GM23248 (cell line): ENCODE data around the gene COL15A1. TPM values are rescaled to one million over a fixed set of nuclear protein-coding genes. Genes with fewer than 3 reads are reported as not detected.
"Not testable (repeated sequence)": the region's sequence is repeated elsewhere in the genome, so short reads cannot be mapped to it uniquely, and the experiment has no call there.

Experiments used
- DNase-seq: peaks from one replicate; pipeline ENCODE4 v3.0.0-alpha.2; 2015
- H2AFZ ChIP-seq: fragments of 200-600 bp; sonication (generic); 2 replicates; pipeline ENCODE4 v1.6.1; 2016; ENCODE audit warnings: antibody characterized with exemption
- H3F3A ChIP-seq: fragments of 200-600 bp; sonication (generic); 2 replicates; pipeline ENCODE4 v1.6.1; 2016; ENCODE audit warnings: mild to moderate bottlenecking, antibody characterized with exemption, mixed run types; ENCODE audit not compliant: insufficient read depth
- H3K27ac ChIP-seq: fragments of 200-600 bp; sonication (generic); 2 replicates; pipeline ENCODE4 v1.5.1; 2016; ENCODE audit warnings: mild to moderate bottlenecking
- H3K27me3 ChIP-seq: fragments of 200-600 bp; sonication (generic); replicated peaks from 2 replicates; pipeline ENCODE4 v1.6.1; 2016; ENCODE audit warnings: mild to moderate bottlenecking; ENCODE audit not compliant: insufficient read depth
- H3K36me3 ChIP-seq: fragments of 200-600 bp; sonication (generic); 2 replicates; pipeline ENCODE4 v1.6.1; 2016; ENCODE audit warnings: low read depth, mild to moderate bottlenecking
- H3K4me1 ChIP-seq: fragments of 200-600 bp; sonication (generic); 2 replicates; pipeline ENCODE4 v1.6.1; 2016; ENCODE audit warnings: mild to moderate bottlenecking; ENCODE audit not compliant: insufficient read depth
- H3K4me2 ChIP-seq: fragments of 200-600 bp; sonication (generic); one replicate; pipeline ENCODE4 v1.6.1; 2016; ENCODE audit warnings: mild to moderate bottlenecking; ENCODE audit not compliant: unreplicated experiment
- H3K4me3 ChIP-seq: fragments of 200-600 bp; sonication (generic); 2 replicates; pipeline ENCODE4 v1.5.1; 2016; ENCODE audit warnings: mild to moderate bottlenecking
- H3K79me2 ChIP-seq: fragments of 200-600 bp; sonication (generic); 2 replicates; pipeline ENCODE4 v1.6.1; 2016; ENCODE audit warnings: mild to moderate bottlenecking; ENCODE audit not compliant: insufficient read depth
- H3K9ac ChIP-seq: fragments of 200-600 bp; sonication (generic); 2 replicates; pipeline ENCODE4 v1.6.1; 2016; ENCODE audit warnings: mild to moderate bottlenecking
- H3K9me2 ChIP-seq: fragments of 200-600 bp; sonication (generic); 2 replicates; pipeline ENCODE4 v1.6.1; 2016; ENCODE audit warnings: mixed run types, mild to moderate bottlenecking, moderate library complexity; ENCODE audit not compliant: insufficient read depth
- H3K9me3 ChIP-seq: fragments of 200-600 bp; sonication (generic); one replicate; pipeline ENCODE4 v1.6.1; 2017; ENCODE audit warnings: low read depth
- H4K20me1 ChIP-seq: fragments of 200-600 bp; sonication (generic); 2 replicates; pipeline ENCODE4 v1.6.0; 2016; ENCODE audit not compliant: insufficient read depth
- EZH2 ChIP-seq: fragments of 200-600 bp; sonication (generic); IDR thresholded peaks from 2 replicates; pipeline ENCODE4 v1.6.1; 2018; ENCODE audit warnings: antibody characterized with exemption, mild to moderate bottlenecking; ENCODE audit not compliant: insufficient read depth, poor library complexity, severe bottlenecking
- EZH2phosphoT487 ChIP-seq: fragments of 200-600 bp; sonication (generic); IDR thresholded peaks from 2 replicates; pipeline ENCODE4 v1.6.1; 2018; ENCODE audit warnings: antibody characterized with exemption, moderate library complexity, mild to moderate bottlenecking, low read depth; ENCODE audit not compliant: insufficient read depth
- WGBS, 2 experiments: methylation state at CpG; one replicate each; pipeline ENCODE4 v1.1.6; 2015 to 2017; ENCODE audit warnings: low lambda C conversion rate in 2 of 2, low coverage in 1 of 2; ENCODE audit errors: missing lambda C conversion rate in 2 of 2; 5-methylcytosine and 5-hydroxymethylcytosine counted together
- in situ Hi-C: fragments of 300-500 bp; cut with MboI; formaldehyde crosslinking; loops from 2 replicates; pipeline ENCODE4 v1.15.0; 2020
- polyA plus RNA-seq: library from polyadenylated mRNA; unstranded; fragments of >200 nt; fragmentation: Nextera tagmentation; extraction: Ambion mirVana; gene quantifications from 2 replicates; pipeline ENCODE4 v1.2.1, GENCODE V29; 2016
- total RNA-seq: library from RNA; depleted of rRNA; stranded (reverse); fragments of >200 nt; shearing (Covaris generic); gene quantifications from 2 replicates; pipeline ENCODE4 v1.2.3, GENCODE V29; 2014

Gene COL15A1
- total and polyA plus RNA-seq, 2 experiments from 2014 or later = 9.7 to 16.8 TPM

DNA sequence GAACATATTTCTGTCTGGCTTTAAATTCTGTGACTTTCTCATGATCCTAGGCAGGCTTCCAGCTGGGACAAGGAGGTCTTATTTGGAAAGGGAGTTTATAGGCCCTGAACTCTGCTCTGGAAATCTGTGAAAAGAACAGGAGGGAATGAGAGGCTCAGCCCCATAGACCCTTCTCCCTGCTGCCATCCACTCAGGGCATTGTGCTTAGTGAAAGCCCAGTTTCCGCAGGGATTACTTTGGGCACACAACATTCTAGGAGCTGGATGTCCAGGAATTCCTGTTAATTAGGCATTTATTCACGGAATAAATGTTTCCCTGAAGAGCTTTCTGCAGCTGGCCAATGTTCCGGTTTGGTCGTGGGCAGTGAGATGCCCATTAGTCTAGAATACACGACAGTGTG is 32.7 kb upstream of the COL15A1 start:
- H3K9ac ChIP-seq = no peak overlapping the region
- TF ChIP-seq EZH2 = no peak
- no peak for TF ChIP-seq EZH2phosphoT487
- no peak overlapping the region for H3K27ac ChIP-seq
- 81 to 87% methylated on average over 5 of the region's 5 CpGs for WGBS, 2 experiments
- H2AFZ ChIP-seq = no peak overlapping the region
- H3K4me1 ChIP-seq = peaks cover 30% of the 10 kb centered on the region
- no peaks in the 10 kb centered on the region for H3K79me2 ChIP-seq
- no peaks in the 10 kb centered on the region for H3K27me3 ChIP-seq
- no peaks in the 10 kb centered on the region for H4K20me1 ChIP-seq
- H3K4me2 ChIP-seq = no peak overlapping the region
- no peak overlapping the region for H3K4me3 ChIP-seq
- no peaks in the 10 kb centered on the region for H3K9me3 ChIP-seq
- no peak for DNase-seq
- H3F3A ChIP-seq = peaks cover 21% of the 10 kb centered on the region
- H3K9me2 ChIP-seq = no peaks in the 10 kb centered on the region
- in situ Hi-C loops = no loop called here
- no peaks in the 10 kb centered on the region for H3K36me3 ChIP-seq

DNA sequence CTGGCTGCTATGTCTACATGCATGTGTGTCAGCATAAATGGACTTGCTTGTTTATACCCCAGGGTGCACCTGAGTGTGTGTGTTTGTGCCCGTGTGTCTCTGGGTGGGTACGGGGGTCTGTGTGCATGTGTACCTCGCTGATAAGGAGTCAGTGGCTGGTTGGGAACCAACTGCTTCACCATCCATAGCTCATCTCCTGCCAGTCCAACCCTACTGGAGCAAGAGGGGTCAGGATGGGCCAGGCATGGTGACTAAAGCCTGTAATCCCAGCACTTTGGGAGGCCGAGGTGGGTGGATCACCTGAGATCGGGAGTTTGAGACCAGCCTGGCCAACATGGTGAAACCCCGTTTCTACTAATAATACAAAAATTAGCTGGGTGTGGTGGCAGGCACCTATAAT is 32.0 kb upstream of the COL15A1 start:
- H3K27me3 ChIP-seq, H3K9ac ChIP-seq, H3K4me2 ChIP-seq, H2AFZ ChIP-seq, H4K20me1 ChIP-seq, in situ Hi-C loops, H3K79me2 ChIP-seq, H3K9me3 ChIP-seq, H3K27ac ChIP-seq, DNase-seq, H3K9me2 ChIP-seq, H3K36me3 ChIP-seq, H3K4me3 ChIP-seq: not testable (repeated sequence)
- H3F3A ChIP-seq = peaks cover 21% of the 10 kb centered on the region
- 87 to 91% methylated on average over 6 of the region's 6 CpGs for WGBS, 2 experiments
- H3K4me1 ChIP-seq = peaks cover 26% of the 10 kb centered on the region

DNA sequence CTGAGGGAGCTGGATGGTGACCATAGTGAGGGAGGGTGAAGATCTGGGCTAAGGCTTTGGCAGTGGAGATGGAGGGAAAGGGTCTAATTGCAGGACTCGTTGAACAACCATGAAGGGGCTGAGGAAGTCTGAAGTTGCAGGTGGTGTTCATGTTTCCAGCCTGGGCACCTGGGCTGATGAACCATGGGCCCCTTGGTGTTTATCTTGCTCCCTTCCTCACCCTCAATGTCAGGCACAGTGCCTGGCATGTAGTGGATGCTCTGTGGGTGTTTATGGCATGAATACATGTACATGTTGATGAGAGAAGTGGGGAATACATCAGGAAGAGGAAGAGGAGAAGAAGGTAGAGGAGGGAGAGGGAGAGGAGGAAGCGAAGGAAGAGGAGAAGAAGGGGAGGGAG is 31.3 kb upstream of the COL15A1 start:
- Histone ChIP-seq H3K9me2 (no peaks in the 10 kb centered on the region), H3K4me1 (peaks cover 25% of the 10 kb centered on the region), H3K27ac (no peak overlapping the region), H3K79me2 (no peaks in the 10 kb centered on the region), H3K4me3 (no peak overlapping the region), H3F3A (peaks cover 21% of the 10 kb centered on the region), H4K20me1 (no peaks in the 10 kb centered on the region), H3K4me2 (no peak overlapping the region), H3K9ac (no peak overlapping the region), H3K36me3 (no peaks in the 10 kb centered on the region), H3K27me3 (no peaks in the 10 kb centered on the region), H2AFZ (no peak overlapping the region), H3K9me3 (no peaks in the 10 kb centered on the region)
- no peak for DNase-seq
- TF ChIP-seq EZH2 = no peak
- no peak for TF ChIP-seq EZH2phosphoT487
- WGBS, 2 experiments = 82 to 93% methylated on average over 2 of the region's 2 CpGs
- in situ Hi-C loops = no loop called here

DNA sequence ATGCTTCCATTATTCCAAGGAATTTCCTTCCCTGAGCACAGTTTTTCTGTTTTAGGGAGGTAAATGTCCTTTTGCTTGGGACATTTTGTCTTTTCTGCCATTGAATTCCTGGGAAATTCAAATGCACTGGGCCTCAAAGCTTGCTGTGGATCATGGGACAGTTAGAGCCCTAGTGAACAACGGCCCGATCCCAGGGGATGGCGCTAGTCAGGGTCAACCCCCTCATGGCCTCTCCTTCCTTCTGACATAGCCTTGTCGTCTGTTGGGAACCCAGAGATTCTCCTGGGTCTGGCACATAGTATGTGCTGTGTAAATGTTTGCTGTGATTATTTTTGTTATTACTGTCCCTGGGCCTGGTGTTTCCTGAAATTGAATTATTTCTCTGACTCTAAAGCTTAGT is 30.7 kb upstream of the COL15A1 start:
- no peak overlapping the region for H3K4me3 ChIP-seq
- no peaks in the 10 kb centered on the region for H3K36me3 ChIP-seq
- H3K4me2 ChIP-seq = no peak overlapping the region
- H3K4me1 ChIP-seq = peaks cover 21% of the 10 kb centered on the region
- TF ChIP-seq EZH2phosphoT487 (no peak), EZH2 (no peak)
- H3K9me2 ChIP-seq = no peaks in the 10 kb centered on the region
- no peak overlapping the region for H3K27ac ChIP-seq
- H3K9me3 ChIP-seq = no peaks in the 10 kb centered on the region
- no peak overlapping the region for H2AFZ ChIP-seq
- H4K20me1 ChIP-seq = no peaks in the 10 kb centered on the region
- WGBS, 2 experiments = 74 to 83% methylated on average over 4 of the region's 4 CpGs
- DNase-seq = no peak
- in situ Hi-C loops = no loop called here
- H3F3A ChIP-seq = peaks cover 18% of the 10 kb centered on the region
- H3K9ac ChIP-seq = no peak overlapping the region
- no peaks in the 10 kb centered on the region for H3K27me3 ChIP-seq
- no peaks in the 10 kb centered on the region for H3K79me2 ChIP-seq

DNA sequence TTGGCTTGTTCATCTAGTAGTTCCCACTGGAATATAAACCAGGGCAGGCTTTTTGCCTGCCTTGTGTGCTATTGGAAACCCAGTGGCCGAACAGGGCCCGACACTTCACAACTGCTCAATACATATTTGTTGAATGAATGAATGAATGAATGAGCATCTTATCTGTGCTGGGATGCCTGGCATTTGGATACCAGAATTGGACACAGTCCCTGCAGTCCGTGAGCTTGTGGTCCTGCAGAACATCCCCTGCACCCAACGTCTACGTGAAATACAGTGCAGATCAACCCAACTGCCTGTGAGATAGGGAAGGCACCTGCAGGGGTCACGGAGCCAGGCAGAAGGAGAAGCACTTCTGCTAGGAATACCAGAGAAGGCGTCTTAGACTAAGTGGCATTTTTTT is 30.0 kb upstream of the COL15A1 start:
- in situ Hi-C loops = no loop called here
- H3K9ac ChIP-seq = no peak overlapping the region
- no peaks in the 10 kb centered on the region for H3K9me2 ChIP-seq
- peaks cover 12% of the 10 kb centered on the region for H3F3A ChIP-seq
- no peaks in the 10 kb centered on the region for H3K27me3 ChIP-seq
- no peak for DNase-seq
- no peaks in the 10 kb centered on the region for H3K36me3 ChIP-seq
- WGBS, 2 experiments = 89 to 94% methylated on average over 7 of the region's 7 CpGs
- H3K4me2 ChIP-seq = no peak overlapping the region
- H3K4me1 ChIP-seq = peaks cover 14% of the 10 kb centered on the region
- H3K9me3 ChIP-seq = no peaks in the 10 kb centered on the region
- H2AFZ ChIP-seq = no peak overlapping the region
- TF ChIP-seq EZH2 (no peak), EZH2phosphoT487 (no peak)
- H4K20me1 ChIP-seq = no peaks in the 10 kb centered on the region
- no peak overlapping the region for H3K4me3 ChIP-seq
- no peaks in the 10 kb centered on the region for H3K79me2 ChIP-seq
- no peak overlapping the region for H3K27ac ChIP-seq
